Upper lobe of left lung (tissue), 6 donors: ENCODE results near the gene ARIH2. TPM values are rescaled to one million over a fixed set of nuclear protein-coding genes. Genes with fewer than 3 reads are reported as not detected.
A peak's percentile ranks its signal among the peaks of the same experiment; 100 is the strongest.
"Not testable (repeated sequence)": the region's sequence is repeated elsewhere in the genome, so short reads cannot be mapped to it uniquely, and the experiment has no call there.

ENCODE experiments used
- ATAC-seq, 2 donors: fragments of 200-7000 bp; cut with Tn5 transposase; one replicate each; pipeline ENCODE4 v1.9.1; 2022; ENCODE audit warnings: mild to moderate bottlenecking in 2 of 2, moderate library complexity in 2 of 2; ENCODE audit not compliant: low FRiP score in 2 of 2
- DNase-seq, 2 donors: peaks; one replicate each; pipeline ENCODE4 v3.0.0-alpha.2; 2019 to 2020
- H3K27ac ChIP-seq, 4 donors: fragments of 200-600 bp; sonication (generic); one replicate each; pipeline ENCODE4 v1.5.1; 2016 to 2019
- H3K27me3 ChIP-seq, 4 donors: fragments of 200-600 bp; sonication (generic); one replicate each; pipeline ENCODE4 v1.5.1; 2017 to 2019
- H3K36me3 ChIP-seq, 4 donors: fragments of 200-600 bp; sonication (generic); one replicate each; pipeline ENCODE4 v1.5.1; 2016 to 2019
- H3K4me1 ChIP-seq, 4 donors: fragments of 200-600 bp; sonication (generic); one replicate each; pipeline ENCODE4 v1.5.1; 2018 to 2019
- H3K4me3 ChIP-seq, 4 donors: fragments of 200-600 bp; sonication (generic); one replicate each; pipeline ENCODE4 v1.5.1; 2017 to 2019; ENCODE audit warnings: mild to moderate bottlenecking in 2 of 4, moderate library complexity in 1 of 4
- H3K9me3 ChIP-seq, 4 donors: fragments of 200-600 bp; sonication (generic); one replicate each; pipeline ENCODE4 v1.5.1; 2018 to 2019
- EP300 ChIP-seq, 4 donors: sonication (generic); formaldehyde crosslinking; IDR thresholded peaks; one replicate each; pipeline ENCODE4 v1.5.1; 2017; ENCODE audit warnings: antibody characterized with exemption in 4 of 4, control low read depth in 2 of 4
- POLR2A ChIP-seq, 4 donors: fragments of 450-650 bp; IDR thresholded peaks; one replicate each; pipeline ENCODE4 v1.5.1; 2016 to 2017; ENCODE audit warnings: antibody characterized with exemption in 4 of 4, mild to moderate bottlenecking in 2 of 4
- POLR2AphosphoS5 ChIP-seq, 2 donors: sonication (generic); formaldehyde crosslinking; IDR thresholded peaks; one replicate each; pipeline ENCODE4 v1.5.1; 2017; ENCODE audit warnings: antibody characterized with exemption in 2 of 2
- WGBS, 2 donors: methylation state at CpG; one replicate each; pipeline ENCODE4 v1.1.5; 2017 to 2018; 5-methylcytosine and 5-hydroxymethylcytosine counted together
- total RNA-seq, 6 donors: library from RNA; depleted of rRNA in 4 of 6; stranded (reverse); fragments of >200 nt in 4 of 6; gene quantifications; one replicate each; pipeline versions ENCODE4 v1.1.0 to v1.2.1, GENCODE V29; 2016 to 2021
- TF ChIP-seq, protein P1 (sequence below), 6 experiments: fragments of 450-650 bp in 4 of 6; fragments of 200-600 bp in 2 of 6; sonication (generic) in 2 of 6; IDR thresholded peaks; one replicate each; pipeline ENCODE4 v1.5.1; 2016 to 2019; ENCODE audit warnings: antibody characterized with exemption in 6 of 6
- donor health status: DM: no; HTN: no; CAD: no; lungs with moderate emphysema.
- donor health status: DM: no; HTN: yes; CAD: no; lungs with severe emphysema.

Gene ARIH2
- total RNA-seq, 6 donors from 2014 or later: 81.2 to 190 (median 91.0) TPM

DNA sequence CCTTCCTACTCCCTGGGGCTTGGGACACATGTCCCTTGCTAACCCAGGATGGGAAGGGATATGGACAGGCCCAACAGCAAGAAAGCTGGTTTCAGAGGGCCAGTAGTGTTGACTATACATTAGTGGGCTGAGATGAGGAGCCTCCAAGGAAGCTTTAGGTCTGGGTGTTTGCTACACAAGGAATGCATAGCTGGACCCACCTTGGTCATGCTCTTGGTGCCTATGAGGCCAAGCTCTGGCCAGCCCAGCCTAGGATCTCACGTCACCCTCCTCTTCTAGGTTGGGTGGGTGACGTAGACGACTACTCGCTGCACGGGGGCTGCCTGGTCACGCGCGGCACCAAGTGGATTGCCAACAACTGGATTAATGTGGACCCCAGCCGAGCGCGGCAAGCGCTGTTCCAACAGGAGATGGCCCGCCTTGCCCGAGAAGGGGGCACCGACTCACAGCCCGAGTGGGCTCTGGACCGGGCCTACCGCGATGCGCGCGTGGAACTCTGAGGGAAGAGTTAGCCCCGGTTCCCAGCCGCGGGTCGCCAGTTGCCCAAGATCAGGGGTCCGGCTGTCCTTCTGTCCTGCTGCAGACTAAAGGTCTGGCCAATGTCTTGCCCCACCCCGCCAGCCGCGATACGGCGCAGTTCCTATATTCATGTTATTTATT lies 87.9 kb downstream of the ARIH2 start:
- Histone ChIP-seq H3K27me3 (no peaks in the 10 kb centered on the region), H3K27ac (peak overlapping the region; percentile 94 to 98 (median 97)), H3K4me3 (peak overlapping the region; percentile 72 to 98 (median 89)), H3K9me3 (no peaks in the 10 kb centered on the region), H3K4me1 (peaks cover 17 to 32% (median 18%) of the 10 kb centered on the region in 4 donors), H3K36me3 (peaks cover 0 to 5% (median 2%) of the 10 kb centered on the region in 4 donors)
- DNase-seq (peak; percentile 50 to 88), ATAC-seq (peak; percentile 16 to 34)
- TF ChIP-seq POLR2AphosphoS5 (IDR thresholded peaks at IDR 0.05) (no peak), POLR2A (IDR thresholded peaks at IDR 0.05) (no peak), EP300 (IDR thresholded peaks at IDR 0.05) (no peak)
- TF ChIP-seq, protein P1, sequence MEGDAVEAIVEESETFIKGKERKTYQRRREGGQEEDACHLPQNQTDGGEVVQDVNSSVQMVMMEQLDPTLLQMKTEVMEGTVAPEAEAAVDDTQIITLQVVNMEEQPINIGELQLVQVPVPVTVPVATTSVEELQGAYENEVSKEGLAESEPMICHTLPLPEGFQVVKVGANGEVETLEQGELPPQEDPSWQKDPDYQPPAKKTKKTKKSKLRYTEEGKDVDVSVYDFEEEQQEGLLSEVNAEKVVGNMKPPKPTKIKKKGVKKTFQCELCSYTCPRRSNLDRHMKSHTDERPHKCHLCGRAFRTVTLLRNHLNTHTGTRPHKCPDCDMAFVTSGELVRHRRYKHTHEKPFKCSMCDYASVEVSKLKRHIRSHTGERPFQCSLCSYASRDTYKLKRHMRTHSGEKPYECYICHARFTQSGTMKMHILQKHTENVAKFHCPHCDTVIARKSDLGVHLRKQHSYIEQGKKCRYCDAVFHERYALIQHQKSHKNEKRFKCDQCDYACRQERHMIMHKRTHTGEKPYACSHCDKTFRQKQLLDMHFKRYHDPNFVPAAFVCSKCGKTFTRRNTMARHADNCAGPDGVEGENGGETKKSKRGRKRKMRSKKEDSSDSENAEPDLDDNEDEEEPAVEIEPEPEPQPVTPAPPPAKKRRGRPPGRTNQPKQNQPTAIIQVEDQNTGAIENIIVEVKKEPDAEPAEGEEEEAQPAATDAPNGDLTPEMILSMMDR (IDR thresholded peaks at IDR 0.05): no peak
- 0 to 4% methylated on average over 2 to 29 of the region's 32 CpGs for WGBS, 2 donors

DNA sequence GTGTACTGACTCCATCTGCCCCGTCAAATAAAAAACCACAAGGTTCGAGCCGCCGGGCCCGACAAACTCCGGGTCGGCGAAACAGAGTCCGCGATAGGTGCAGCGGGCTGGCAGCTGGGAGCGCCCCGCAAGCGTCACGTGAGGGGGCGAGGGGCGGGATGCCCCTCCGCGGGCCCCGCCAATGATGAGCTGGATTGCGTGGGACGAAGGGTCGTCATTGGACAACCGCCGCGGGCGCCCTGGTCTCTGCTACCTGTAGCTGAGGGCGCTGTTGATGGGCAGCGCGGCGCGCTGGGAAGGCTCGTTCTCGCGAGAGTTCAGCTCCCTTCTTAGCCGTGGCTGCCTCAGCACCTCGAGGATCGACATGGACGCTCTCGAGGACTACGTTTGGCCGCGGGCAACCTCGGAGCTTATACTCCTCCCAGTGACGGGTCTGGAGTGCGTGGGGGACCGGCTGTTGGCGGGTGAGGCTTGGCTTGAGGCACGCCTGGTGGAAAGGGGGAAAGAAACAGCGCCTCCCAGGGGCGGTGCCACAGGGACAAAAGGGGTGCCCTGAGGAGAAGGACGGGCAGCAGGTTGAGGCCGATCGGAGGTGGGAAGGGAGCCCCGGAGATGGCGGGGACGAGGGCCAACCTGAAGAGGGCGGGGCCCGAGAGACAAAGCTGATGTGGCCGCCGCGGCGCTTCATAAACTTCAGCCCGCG lies 88.6 kb downstream of the ARIH2 start, which contains the start of gene WDR6:
WDR6 (plus strand) TSS at position 324 of the 703 bp plus-strand sequence; CDS start at position 365, 41 bp downstream.
- 0 to 2% methylated on average over 13 to 62 of the region's 65 CpGs for WGBS, 2 donors
- Histone ChIP-seq H3K4me1 (peaks cover 17 to 32% (median 18%) of the 10 kb centered on the region in 4 donors), H3K36me3 (peaks cover 0 to 12% (median 8%) of the 10 kb centered on the region in 4 donors), H3K27me3 (no peaks in the 10 kb centered on the region), H3K4me3 (peak within 1 kb of the TSS; percentile 72 to 98 (median 89)), H3K9me3 (no peaks in the 10 kb centered on the region), H3K27ac (peak within 1 kb of the TSS; percentile 94 to 98 (median 97))
- TF ChIP-seq EP300 (IDR thresholded peaks at IDR 0.05) (no peak), POLR2AphosphoS5 (IDR thresholded peaks at IDR 0.05) (peak; percentile 42 to 73), POLR2A (IDR thresholded peaks at IDR 0.05) (peak in 3 of 4 donors; percentile 46 to 82 (median 49))
- TF ChIP-seq, protein P1 (IDR thresholded peaks at IDR 0.05): peak in 5 of 6 experiments; percentile 40 to 76 (median 61)
- peak; percentile 98 to 99 for DNase-seq
- ATAC-seq: peak; percentile 94 to 96

DNA sequence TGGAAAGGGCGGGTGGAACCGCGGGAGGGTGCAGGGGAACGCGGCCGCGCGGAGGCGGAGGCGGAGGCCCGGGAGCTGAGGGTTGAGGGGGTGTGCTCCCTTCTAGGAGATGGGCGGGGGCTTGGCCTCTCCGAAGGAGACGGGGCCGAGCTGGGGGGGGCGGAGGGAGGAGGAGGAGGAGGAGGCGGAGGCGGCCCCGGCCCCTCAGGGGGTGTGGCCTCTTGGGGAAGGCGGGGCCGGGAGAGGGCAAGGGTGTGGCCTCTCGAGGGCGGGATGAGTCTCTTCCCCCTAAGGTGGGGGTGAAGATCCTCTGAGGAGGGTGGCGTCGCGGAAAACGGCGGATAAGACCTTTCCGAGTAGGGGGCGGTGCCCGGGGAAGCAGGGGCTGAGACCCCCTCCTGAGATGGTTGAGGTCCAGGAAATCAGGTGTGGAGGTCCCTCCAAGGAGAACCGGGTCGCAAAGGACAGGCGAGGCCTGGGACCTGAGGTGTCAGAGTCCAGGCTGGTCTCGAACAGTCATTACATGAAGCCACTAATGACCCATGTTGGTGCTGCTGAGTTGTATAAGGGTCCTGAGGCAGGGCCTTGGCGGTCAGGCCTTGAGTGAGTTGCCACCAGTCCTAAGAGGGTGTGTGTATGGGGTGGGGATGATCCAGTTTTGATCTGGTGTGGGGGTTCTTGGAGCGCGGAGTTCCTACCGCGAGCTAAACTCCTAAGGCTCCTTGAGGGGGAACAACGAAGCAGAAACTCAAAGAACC lies 89.3 kb downstream of the ARIH2 start:
- 25 to 42% methylated on average over 16 to 25 of the region's 41 CpGs for WGBS, 2 donors
- H3K4me1 ChIP-seq: peaks cover 17 to 32% (median 18%) of the 10 kb centered on the region in 4 donors
- peak overlapping the region; percentile 72 to 98 (median 89) for H3K4me3 ChIP-seq
- H3K27ac ChIP-seq: peak overlapping the region; percentile 94 to 98 (median 97)
- DNase-seq: peak; percentile 96
- no peaks in the 10 kb centered on the region for H3K27me3 ChIP-seq
- TF ChIP-seq EP300 (IDR thresholded peaks at IDR 0.05): no peak
- no peak for TF ChIP-seq POLR2AphosphoS5 (IDR thresholded peaks at IDR 0.05)
- TF ChIP-seq POLR2A (IDR thresholded peaks at IDR 0.05): no peak
- TF ChIP-seq, protein P1 (IDR thresholded peaks at IDR 0.05): peak in 1 of 6 experiments; percentile 3
- peaks cover 0 to 19% (median 15%) of the 10 kb centered on the region in 4 donors for H3K36me3 ChIP-seq
- ATAC-seq: peak; percentile 92
- no peaks in the 10 kb centered on the region for H3K9me3 ChIP-seq

DNA sequence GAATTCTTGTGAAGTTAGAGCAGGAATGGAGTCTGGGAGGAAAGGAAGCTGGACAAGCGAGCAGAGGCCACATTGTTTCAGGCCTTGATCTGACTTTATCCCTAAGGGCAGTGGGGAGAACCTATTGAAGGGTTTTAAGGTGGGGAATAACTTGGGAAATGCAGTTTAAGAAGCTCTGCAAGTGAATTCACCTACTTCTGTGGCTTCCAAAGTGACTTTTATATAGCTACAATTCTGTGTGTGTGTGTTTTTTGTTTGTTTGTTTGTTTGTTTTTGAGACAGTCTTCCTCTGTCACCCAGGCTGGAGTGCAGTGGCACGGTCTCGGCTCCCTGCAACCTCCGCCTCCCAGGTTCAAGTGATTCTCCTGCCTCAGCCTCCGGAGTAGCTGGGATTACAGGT lies 90.0 kb downstream of the ARIH2 start:
- Histone ChIP-seq H3K4me3 (peak overlapping the region in 2 of 4 donors; percentile 72 to 98), H3K36me3 (peaks cover 0 to 26% (median 21%) of the 10 kb centered on the region in 4 donors), H3K4me1 (peaks cover 17 to 32% (median 18%) of the 10 kb centered on the region in 4 donors), H3K27ac (peak overlapping the region; percentile 94 to 98 (median 97))
- ATAC-seq, H3K27me3 ChIP-seq, H3K9me3 ChIP-seq, DNase-seq: not testable (repeated sequence)
- 82 to 84% methylated on average over 5 of the region's 5 CpGs for WGBS, 2 donors
